HepG2 (cell line): ENCODE measurements around the gene ZNF446. TPM values are rescaled to one million over a fixed set of nuclear protein-coding genes. Genes with fewer than 3 reads are reported as not detected.

Experiments
- CREB1 ChIP-seq, 2 experiments: fragments of 450-650 bp in 1 of 2; IDR thresholded peaks; 2 replicates each; pipeline ENCODE4 v1.6.1; 2016 to 2017; ENCODE audit warnings: control low read depth in 1 of 2, mild to moderate bottlenecking in 1 of 2, missing compliant biosample characterization in 1 of 2, missing genetic modification characterization in 1 of 2
- NFE2 ChIP-seq: sonication (generic); formaldehyde crosslinking; IDR thresholded peaks from 2 replicates; pipeline ENCODE4 v1.4.0; 2020; ENCODE audit warnings: missing genetic modification reagents
- PHF20 ChIP-seq: sonication (generic); formaldehyde crosslinking; IDR thresholded peaks from 2 replicates; pipeline ENCODE4 v1.5.0; 2020; ENCODE audit warnings: mild to moderate bottlenecking, missing genetic modification reagents
- PRDM4 ChIP-seq: sonication (generic); formaldehyde crosslinking; IDR thresholded peaks from 2 replicates; pipeline ENCODE4 v1.9.0; 2021; ENCODE audit warnings: missing genetic modification reagents, borderline replicate concordance
- SNRNP70 ChIP-seq: fragments of 200-400 bp; formaldehyde crosslinking; IDR thresholded peaks from 2 replicates; pipeline ENCODE4 v1.6.1; 2017; ENCODE audit warnings: mild to moderate bottlenecking, low read depth, low read length, moderate library complexity
- USF2 ChIP-seq, 2 experiments: sonication (generic) in 1 of 2; formaldehyde crosslinking in 1 of 2; IDR thresholded peaks; 2 replicates each; pipeline versions ENCODE4 v1.5.1 to v1.6.1; 2011 to 2020; ENCODE audit warnings: borderline replicate concordance in 1 of 2, low read depth in 1 of 2, low read length in 1 of 2, mild to moderate bottlenecking in 1 of 2, missing genetic modification reagents in 1 of 2, moderate library complexity in 1 of 2
- ZBTB20 ChIP-seq: sonication (generic); formaldehyde crosslinking; IDR thresholded peaks from 2 replicates; pipeline ENCODE4 v1.8.1; 2023; ENCODE audit warnings: missing genetic modification reagents, low read depth, mild to moderate bottlenecking, borderline replicate concordance
- ZIK1 ChIP-seq: sonication (generic); formaldehyde crosslinking; IDR thresholded peaks from 2 replicates; pipeline ENCODE4 v1.5.0; 2020; ENCODE audit warnings: mild to moderate bottlenecking, low read depth, missing genetic modification reagents, borderline replicate concordance
- ZNF260 ChIP-seq: sonication (generic); formaldehyde crosslinking; IDR thresholded peaks from 2 replicates; pipeline ENCODE4 v1.4.0; 2020; ENCODE audit warnings: missing genetic modification reagents, low read depth, mild to moderate bottlenecking, borderline replicate concordance
- ZNF33B ChIP-seq: sonication (generic); formaldehyde crosslinking; IDR thresholded peaks from 2 replicates; pipeline ENCODE4 v1.5.1; 2020; ENCODE audit warnings: mild to moderate bottlenecking, missing genetic modification reagents
- ZNF564 ChIP-seq: sonication (generic); formaldehyde crosslinking; IDR thresholded peaks from 2 replicates; pipeline ENCODE4 v1.8.1; 2023; ENCODE audit warnings: mild to moderate bottlenecking, missing genetic modification reagents
- ZSCAN31 ChIP-seq: sonication (generic); formaldehyde crosslinking; IDR thresholded peaks from 2 replicates; pipeline ENCODE4 v1.5.0; 2020; ENCODE audit warnings: low read depth, mild to moderate bottlenecking, missing genetic modification reagents
- polyA plus RNA-seq, 8 experiments: library from polyadenylated mRNA; depleted of rRNA in 3 of 8; stranded (reverse) in 7 of 8; unstranded in 1 of 8; fragments of >200 nt; fragmentation: Illumina TruSeq in 4 of 8; extraction: Trizol in 4 of 8; gene quantifications; 2 replicates each; pipeline versions ENCODE4 v1.2.1 to v1.2.3, GENCODE V29; 2011 to 2016; ENCODE audit warnings: low read depth in 4 of 8, missing spikeins in 1 of 8, mixed read lengths in 1 of 8; ENCODE audit not compliant: insufficient read depth in 1 of 8
- total RNA-seq, 5 experiments: library from RNA; depleted of rRNA; stranded (reverse); fragments of >200 nt; fragmentation: Illumina TruSeq; extraction: Trizol; gene quantifications; 2 replicates each; pipeline ENCODE4 v1.2.3, GENCODE V29; 2016; ENCODE audit warnings: low read depth in 1 of 5
- TF ChIP-seq, protein P1 (sequence below): sonication (generic); formaldehyde crosslinking; IDR thresholded peaks from 2 replicates; pipeline ENCODE4 v1.5.0; 2020; ENCODE audit warnings: mild to moderate bottlenecking, missing genetic modification reagents, borderline replicate concordance
- TF ChIP-seq, protein P2 (sequence below): sonication (generic); formaldehyde crosslinking; IDR thresholded peaks from 2 replicates; pipeline ENCODE4 v1.5.0; 2020; ENCODE audit warnings: missing genetic modification reagents
- TF ChIP-seq, protein P3 (sequence below): sonication (generic); formaldehyde crosslinking; IDR thresholded peaks from 2 replicates; pipeline ENCODE4 v1.4.0; 2020; ENCODE audit warnings: missing genetic modification reagents

The ZNF446 gene
- total and polyA plus RNA-seq, 2 of the 13 experiments (the other 11 are each of a cell fraction or from before 2014, with no cell fraction given): 3.0 to 3.6 TPM

- TF ChIP-seq ZIK1 (CRISPR knock-in tag) (peak; percentile 84; the same call in 1 of the 2 replicates), PRDM4 (CRISPR knock-in tag) (no peak), ZNF564 (CRISPR knock-in tag) (peak; percentile 74), ZSCAN31 (CRISPR knock-in tag) (peak; percentile 87), CREB1 (IDR thresholded peaks at IDR 0.05) (peak; percentile 38; the same call in 1 of the 2 replicates), CREB1 (CRISPR knock-in tag; IDR thresholded peaks at IDR 0.05) (no peak), SNRNP70 (no peak), ZBTB20 (peak; percentile 80), USF2 (IDR thresholded peaks at IDR 0.05; ENCODE audit: low read depth, low read length) (no peak), USF2 (CRISPR knock-in tag; IDR thresholded peaks at IDR 0.05; ENCODE audit: borderline replicate concordance) (no peak), NFE2 (CRISPR knock-in tag) (no peak; the same call in 1 of the 2 replicates), ZNF33B (CRISPR knock-in tag) (no peak; the same call in 1 of the 2 replicates), PHF20 (CRISPR knock-in tag) (no peak), ZNF260 (CRISPR knock-in tag) (no peak)
- TF ChIP-seq, protein P1, sequence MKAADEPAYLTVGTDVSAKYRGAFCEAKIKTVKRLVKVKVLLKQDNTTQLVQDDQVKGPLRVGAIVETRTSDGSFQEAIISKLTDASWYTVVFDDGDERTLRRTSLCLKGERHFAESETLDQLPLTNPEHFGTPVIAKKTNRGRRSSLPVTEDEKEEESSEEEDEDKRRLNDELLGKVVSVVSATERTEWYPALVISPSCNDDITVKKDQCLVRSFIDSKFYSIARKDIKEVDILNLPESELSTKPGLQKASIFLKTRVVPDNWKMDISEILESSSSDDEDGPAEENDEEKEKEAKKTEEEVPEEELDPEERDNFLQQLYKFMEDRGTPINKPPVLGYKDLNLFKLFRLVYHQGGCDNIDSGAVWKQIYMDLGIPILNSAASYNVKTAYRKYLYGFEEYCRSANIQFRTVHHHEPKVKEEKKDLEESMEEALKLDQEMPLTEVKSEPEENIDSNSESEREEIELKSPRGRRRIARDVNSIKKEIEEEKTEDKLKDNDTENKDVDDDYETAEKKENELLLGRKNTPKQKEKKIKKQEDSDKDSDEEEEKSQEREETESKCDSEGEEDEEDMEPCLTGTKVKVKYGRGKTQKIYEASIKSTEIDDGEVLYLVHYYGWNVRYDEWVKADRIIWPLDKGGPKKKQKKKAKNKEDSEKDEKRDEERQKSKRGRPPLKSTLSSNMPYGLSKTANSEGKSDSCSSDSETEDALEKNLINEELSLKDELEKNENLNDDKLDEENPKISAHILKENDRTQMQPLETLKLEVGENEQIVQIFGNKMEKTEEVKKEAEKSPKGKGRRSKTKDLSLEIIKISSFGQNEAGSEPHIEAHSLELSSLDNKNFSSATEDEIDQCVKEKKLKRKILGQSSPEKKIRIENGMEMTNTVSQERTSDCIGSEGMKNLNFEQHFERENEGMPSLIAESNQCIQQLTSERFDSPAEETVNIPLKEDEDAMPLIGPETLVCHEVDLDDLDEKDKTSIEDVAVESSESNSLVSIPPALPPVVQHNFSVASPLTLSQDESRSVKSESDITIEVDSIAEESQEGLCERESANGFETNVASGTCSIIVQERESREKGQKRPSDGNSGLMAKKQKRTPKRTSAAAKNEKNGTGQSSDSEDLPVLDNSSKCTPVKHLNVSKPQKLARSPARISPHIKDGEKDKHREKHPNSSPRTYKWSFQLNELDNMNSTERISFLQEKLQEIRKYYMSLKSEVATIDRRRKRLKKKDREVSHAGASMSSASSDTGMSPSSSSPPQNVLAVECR (CRISPR knock-in tag): peak; percentile 89
- TF ChIP-seq, protein P2, sequence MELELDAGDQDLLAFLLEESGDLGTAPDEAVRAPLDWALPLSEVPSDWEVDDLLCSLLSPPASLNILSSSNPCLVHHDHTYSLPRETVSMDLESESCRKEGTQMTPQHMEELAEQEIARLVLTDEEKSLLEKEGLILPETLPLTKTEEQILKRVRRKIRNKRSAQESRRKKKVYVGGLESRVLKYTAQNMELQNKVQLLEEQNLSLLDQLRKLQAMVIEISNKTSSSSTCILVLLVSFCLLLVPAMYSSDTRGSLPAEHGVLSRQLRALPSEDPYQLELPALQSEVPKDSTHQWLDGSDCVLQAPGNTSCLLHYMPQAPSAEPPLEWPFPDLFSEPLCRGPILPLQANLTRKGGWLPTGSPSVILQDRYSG (CRISPR knock-in tag): peak; percentile 69; the same call in 1 of the 2 replicates
- TF ChIP-seq, protein P3, sequence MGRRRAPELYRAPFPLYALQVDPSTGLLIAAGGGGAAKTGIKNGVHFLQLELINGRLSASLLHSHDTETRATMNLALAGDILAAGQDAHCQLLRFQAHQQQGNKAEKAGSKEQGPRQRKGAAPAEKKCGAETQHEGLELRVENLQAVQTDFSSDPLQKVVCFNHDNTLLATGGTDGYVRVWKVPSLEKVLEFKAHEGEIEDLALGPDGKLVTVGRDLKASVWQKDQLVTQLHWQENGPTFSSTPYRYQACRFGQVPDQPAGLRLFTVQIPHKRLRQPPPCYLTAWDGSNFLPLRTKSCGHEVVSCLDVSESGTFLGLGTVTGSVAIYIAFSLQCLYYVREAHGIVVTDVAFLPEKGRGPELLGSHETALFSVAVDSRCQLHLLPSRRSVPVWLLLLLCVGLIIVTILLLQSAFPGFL (CRISPR knock-in tag): no peak
Observed at GRCh38 chr19:58513694-58514563, 37.8 kb downstream of the ZNF446 start (continued).
